B cell (primary cell): ENCODE results near the gene HTR4. TPM values are rescaled to one million over a fixed set of nuclear protein-coding genes. Genes with fewer than 3 reads are reported as not detected.

ENCODE experiments used
- ATAC-seq: fragments of 200-7000 bp; cut with Tn5 transposase; one replicate; pipeline ENCODE4 v1.10.0; 2021; ENCODE audit warnings: low read depth, mild to moderate bottlenecking, moderate number of reproducible peaks, moderate library complexity
- CTCF ChIA-PET: fragments of 350-600 bp; sonication (Branson Sonifier 250); formaldehyde crosslinking; loops from one replicate; lab custom pipeline; 2021; ENCODE audit warnings: antibody characterized with exemption, inconsistent platforms; lab: Charles Lee
- POLR2A ChIA-PET: fragments of 350-600 bp; sonication (Branson Sonifier 250); formaldehyde crosslinking; loops from one replicate; lab custom pipeline; 2021; ENCODE audit warnings: antibody characterized with exemption; lab: Charles Lee
- DNase-seq: peaks from one replicate; pipeline ENCODE4 v3.0.0; 2013
- H2AFZ ChIP-seq: 2 replicates; pipeline ENCODE4 v1.6.1; 2012; ENCODE audit warnings: mild to moderate bottlenecking, low read depth, low read length; ENCODE audit not compliant: insufficient read depth, poor library complexity, severe bottlenecking
- H3K27ac ChIP-seq, 2 donors: 1 replicate in 1 of 2; 2 replicates in 1 of 2; pipeline ENCODE4 v1.5.1; 2012 to 2013; ENCODE audit warnings: low read length in 2 of 2, mild to moderate bottlenecking in 2 of 2, moderate library complexity in 1 of 2
- H3K27me3 ChIP-seq, 4 experiments: fragments of 200-600 bp in 1 of 4; sonication (generic) in 1 of 4; replicated peaks in 1 of 4; 1 replicate in 2 of 4; 2 replicates in 2 of 4; pipeline versions ENCODE4 v1.6.1 to v1.7.0; 2013 to 2016; ENCODE audit warnings: low read length in 3 of 4, mild to moderate bottlenecking in 2 of 4, mixed read lengths in 1 of 4, moderate library complexity in 1 of 4; ENCODE audit not compliant: insufficient read depth in 4 of 4, control insufficient read depth in 3 of 4; ENCODE audit errors: control extremely low read depth in 1 of 4
- H3K36me3 ChIP-seq, 2 experiments: replicated peaks in 1 of 2; 1 replicate in 1 of 2; 2 replicates in 1 of 2; pipeline versions ENCODE4 v1.6.1 to v1.7.1; 2013; ENCODE audit warnings: low read length in 1 of 2; ENCODE audit not compliant: insufficient read depth in 2 of 2, control insufficient read depth in 1 of 2; ENCODE audit errors: control extremely low read depth in 1 of 2, extremely low read depth in 1 of 2
- H3K4me1 ChIP-seq, 2 donors: fragments of 200-600 bp in 1 of 2; sonication (generic) in 1 of 2; 1 replicate in 1 of 2; 2 replicates in 1 of 2; pipeline versions ENCODE4 v1.5.1 to v1.6.1; 2013 to 2017; ENCODE audit warnings: low read length in 2 of 2; ENCODE audit not compliant: control insufficient read depth in 2 of 2, insufficient read depth in 2 of 2
- H3K4me2 ChIP-seq: replicated peaks from 2 replicates; pipeline ENCODE3; 2012; ENCODE audit warnings: mild to moderate bottlenecking, low read depth, low read length; ENCODE audit not compliant: poor library complexity, severe bottlenecking
- H3K4me3 ChIP-seq, 5 experiments: fragments of 200-600 bp in 1 of 5; sonication (generic) in 1 of 5; 1 replicate in 3 of 5; 2 replicates in 2 of 5; pipeline versions ENCODE4 v1.5.1 to v1.7.0; 2011 to 2016; ENCODE audit warnings: low read length in 4 of 5, mild to moderate bottlenecking in 4 of 5, low read depth in 2 of 5, control low read depth in 1 of 5, moderate library complexity in 1 of 5; ENCODE audit not compliant: insufficient read depth in 1 of 5; ENCODE audit errors: control extremely low read depth in 1 of 5, extremely low read depth in 1 of 5
- H3K79me2 ChIP-seq: fragments of 200-600 bp; sonication (generic); one replicate; pipeline ENCODE4 v1.6.0; 2016; ENCODE audit warnings: low read length; ENCODE audit not compliant: control insufficient read depth, insufficient read depth
- H3K9ac ChIP-seq: fragments of 200-600 bp; sonication (generic); 2 replicates; pipeline ENCODE4 v1.6.1; 2017; ENCODE audit warnings: mild to moderate bottlenecking, low read length, moderate library complexity
- H3K9me3 ChIP-seq, 3 donors: one replicate each; pipeline versions ENCODE4 v1.6.1 to v1.7.1; 2013; ENCODE audit warnings: low read length in 2 of 3; ENCODE audit not compliant: control insufficient read depth in 2 of 3, insufficient read depth in 1 of 3; ENCODE audit errors: control extremely low read depth in 1 of 3
- H4K20me1 ChIP-seq: 2 replicates; pipeline ENCODE4 v1.6.0; 2012; ENCODE audit warnings: mild to moderate bottlenecking, low read length; ENCODE audit not compliant: insufficient read depth, control insufficient read depth, poor library complexity, severe bottlenecking
- H3K27ac Mint-ChIP-seq: one replicate; pipeline ENCODE4 v1.8.0; 2021; ENCODE audit warnings: mixed read lengths
- H3K27me3 Mint-ChIP-seq: one replicate; pipeline ENCODE4 v1.8.0; 2021; ENCODE audit warnings: mixed read lengths
- H3K4me1 Mint-ChIP-seq: one replicate; pipeline ENCODE4 v1.8.0; 2021; ENCODE audit warnings: mixed read lengths
- H3K4me3 Mint-ChIP-seq: one replicate; pipeline ENCODE4 v1.8.0; 2021; ENCODE audit warnings: mixed read lengths
- H3K9me3 Mint-ChIP-seq: one replicate; pipeline ENCODE4 v1.8.0; 2022; ENCODE audit warnings: mixed read lengths; ENCODE audit not compliant: insufficient read depth
- CTCF ChIP-seq: fragments of 200-600 bp; IDR thresholded peaks from one replicate; pipeline ENCODE4 v1.8.0; 2022; ENCODE audit warnings: antibody characterized with exemption, mild to moderate bottlenecking
- EZH2 ChIP-seq: IDR thresholded peaks from 2 replicates; pipeline ENCODE4 v1.6.1; 2012; ENCODE audit warnings: borderline replicate concordance, low read depth, mild to moderate bottlenecking, moderate library complexity, low read length; ENCODE audit not compliant: insufficient read depth, poor library complexity, severe bottlenecking
- WGBS: methylation state at CpG from one replicate; pipeline ENCODE4 v1.1.5; 2013; ENCODE audit warnings: missing lambda C conversion rate; ENCODE audit not compliant: insufficient coverage; 5-methylcytosine and 5-hydroxymethylcytosine counted together
- intact Hi-C: fragments of 100-400 bp; cut with micrococcal nuclease; formaldehyde crosslinking; loops from one replicate; pipeline ENCODE4 v1.10.0; 2022
- polyA plus RNA-seq: library from polyadenylated mRNA; depleted of rRNA; stranded (reverse); fragments of >200 nt; gene quantifications from 2 replicates; pipeline ENCODE4 v1.2.3, GENCODE V29; 2012
- total RNA-seq, 2 donors: library from RNA; stranded (reverse); fragments of 120-200 nt in 1 of 2; gene quantifications; 1 replicate in 1 of 2; 2 replicates in 1 of 2; pipeline versions ENCODE4 v1.2.3 to v1.2.4, GENCODE V29; 2013 to 2022

The HTR4 gene
- total and polyA plus RNA-seq, 2 donors (not counting 1 experiment from before 2014, with no cell fraction given) = not detected

- ATAC-seq (no peak), DNase-seq (no peak)
- POLR2A ChIA-PET = no interaction called here
- Histone ChIP-seq H3K79me2 (no peaks in the 10 kb centered on the region), H3K27me3 (peaks cover 0 to 5% (median 0%) of the 10 kb centered on the region in 4 experiments), H2AFZ (no peak overlapping the region), H4K20me1 (no peaks in the 10 kb centered on the region), H3K4me1 (no peaks in the 10 kb centered on the region), H3K4me2 (no peak overlapping the region), H3K9ac (no peak overlapping the region), H3K36me3 (no peaks in the 10 kb centered on the region), H3K4me3 (no peak overlapping the region), H3K27ac (no peak overlapping the region), H3K9me3 (no peaks in the 10 kb centered on the region)
- intact Hi-C loops = no loop called here
- 14% methylated on average over 1 of the region's 3 CpGs for WGBS
- TF ChIP-seq CTCF (no peak), EZH2 (no peak)
- peaks cover 20% of the 10 kb centered on the region for H3K27me3 Mint-ChIP-seq
- no peaks in the 10 kb centered on the region for H3K9me3 Mint-ChIP-seq
- H3K4me1 Mint-ChIP-seq = no peaks in the 10 kb centered on the region
- no peak overlapping the region for H3K27ac Mint-ChIP-seq
- CTCF ChIA-PET = no interaction called here
- H3K4me3 Mint-ChIP-seq = no peak overlapping the region
Observed at GRCh38 chr5:148619484-148619883, 34.8 kb downstream of the HTR4 start.

GRCh38 chr5:148615644-148616275 is 38.6 kb downstream of the HTR4 start:
- Histone ChIP-seq H3K27me3 (no peaks in the 10 kb centered on the region), H3K4me1 (no peaks in the 10 kb centered on the region), H4K20me1 (no peaks in the 10 kb centered on the region), H3K4me3 (no peak overlapping the region), H3K79me2 (no peaks in the 10 kb centered on the region), H3K4me2 (no peak overlapping the region), H3K9ac (no peak overlapping the region), H3K9me3 (no peaks in the 10 kb centered on the region), H2AFZ (no peak overlapping the region), H3K27ac (no peak overlapping the region), H3K36me3 (no peaks in the 10 kb centered on the region)
- POLR2A ChIA-PET = no interaction called here
- 86% methylated on average over 1 of the region's 4 CpGs for WGBS
- DNase-seq (no peak), ATAC-seq (no peak)
- no peak for TF ChIP-seq CTCF
- H3K9me3 Mint-ChIP-seq = no peaks in the 10 kb centered on the region
- no peak overlapping the region for H3K4me3 Mint-ChIP-seq
- intact Hi-C loops = no loop called here
- H3K27me3 Mint-ChIP-seq = peaks cover 10% of the 10 kb centered on the region
- H3K4me1 Mint-ChIP-seq = no peaks in the 10 kb centered on the region
- CTCF ChIA-PET = no interaction called here
- H3K27ac Mint-ChIP-seq = no peak overlapping the region
